Kidney (tissue), 22 donors: ENCODE results near the gene DYNLL2. TPM values are rescaled to one million over a fixed set of nuclear protein-coding genes. Genes with fewer than 3 reads are reported as not detected.

Experiments used
- DNase-seq, 5 donors: peaks; one replicate each; pipeline ENCODE4 v3.0.0-alpha.2; 2013 to 2020
- FAIRE-seq: peaks from 2 replicates; lab custom pipeline; 2012; peaks lifted over from hg19 to GRCh38; lab: Jason Lieb, UNC
- H3K27ac ChIP-seq, 2 donors: one replicate each; pipeline ENCODE4 v1.7.0; 2013; ENCODE audit warnings: low read depth in 2 of 2, low read length in 2 of 2, inconsistent platforms in 1 of 2
- H3K27me3 ChIP-seq: one replicate; pipeline ENCODE4 v1.7.1; 2013; ENCODE audit warnings: low read length, inconsistent platforms; ENCODE audit not compliant: control insufficient read depth, insufficient read depth
- H3K36me3 ChIP-seq, 3 donors: one replicate each; pipeline versions ENCODE4 v1.7.0 to v1.7.1; 2013; ENCODE audit warnings: low read length in 3 of 3, control low read depth in 1 of 3, inconsistent platforms in 1 of 3; ENCODE audit not compliant: insufficient read depth in 3 of 3, control insufficient read depth in 2 of 3
- H3K4me1 ChIP-seq, 3 donors: one replicate each; pipeline versions ENCODE4 v1.7.0 to v1.7.1; 2013; ENCODE audit warnings: low read length in 3 of 3, inconsistent platforms in 1 of 3, low read depth in 1 of 3; ENCODE audit not compliant: control insufficient read depth in 2 of 3, insufficient read depth in 2 of 3
- H3K4me3 ChIP-seq, 3 donors: one replicate each; pipeline versions ENCODE4 v1.7.0 to v1.8.1; 2013; ENCODE audit warnings: low read length in 3 of 3, control low read depth in 1 of 3, inconsistent platforms in 1 of 3
- H3K9ac ChIP-seq, 3 donors: one replicate each; pipeline versions ENCODE4 v1.7.0 to v1.7.1; 2013; ENCODE audit warnings: low read length in 3 of 3, control low read depth in 1 of 3, inconsistent platforms in 1 of 3
- H3K9me3 ChIP-seq, 3 donors: one replicate each; pipeline versions ENCODE4 v1.7.0 to v1.7.1; 2013; ENCODE audit warnings: low read length in 3 of 3, control low read depth in 1 of 3, inconsistent platforms in 1 of 3; ENCODE audit not compliant: control insufficient read depth in 2 of 3, insufficient read depth in 1 of 3
- CTCF ChIP-seq: IDR thresholded peaks from 3 replicates; pipeline ENCODE4 v1.5.1; 2012; ENCODE audit warnings: mild to moderate bottlenecking, moderate library complexity, borderline replicate concordance; ENCODE audit not compliant: insufficient read depth; ENCODE audit errors: extremely low read depth
- intact Hi-C: fragments of 100-400 bp; cut with DNase I; formaldehyde crosslinking; loops from one replicate; pipeline ENCODE4 v1.11.1; 2022
- long read RNA-seq, 10 donors: library from polyadenylated mRNA in 1 of 10; unstranded in 1 of 10; transcript quantifications; one replicate each; pipeline ENCODE4 v2.0.0 and lab custom pipeline, GENCODE V29; 2021 to 2026
- polyA plus RNA-seq: library from polyadenylated mRNA; stranded (reverse); fragments of 350-450 nt; fragmentation: Illumina TruSeq; extraction: RNeasy Lipid Tissue Mini Kit (QIAGEN cat#74804); gene quantifications from one replicate; pipeline ENCODE4 v1.2.3, GENCODE V29; 2014; ENCODE audit warnings: low read depth, low replicate concordance; ENCODE audit not compliant: insufficient read depth
- total RNA-seq: library from RNA; stranded (reverse); fragmentation: NEBNext Ultra II Directional; extraction: Animal tissue kit (Norgen Biotek cat#: 25700); gene quantifications from one replicate; pipeline ENCODE4 v1.2.1, GENCODE V29; 2021
- donor health status: control.
- donor health status: control.
- donor health status: control.
- donor health status: control.
- donor health status: control.
- donor health status: DM: yes; HTN: yes; CAD: no.
- donor health status: Normal renal cell carcinoma (clear cell type).

The DYNLL2 gene
- 43.2 TPM for total RNA-seq
- polyA plus RNA-seq: 59.7 TPM
- long read RNA-seq, donor 1, full-length matches to known transcripts: 11 of 11 reads
- long read RNA-seq, donor 1, partial matches to known transcripts: 0 of 11 reads
- long read RNA-seq, donor 1, other reads (novel, unspliced or antisense): 0 of 11 reads
- long read RNA-seq, donor 2, full-length matches to known transcripts: 17 of 17 reads
- long read RNA-seq, donor 2, partial matches to known transcripts: 0 of 17 reads
- long read RNA-seq, donor 2, other reads (novel, unspliced or antisense): 0 of 17 reads
- long read RNA-seq, donor 3, full-length matches to known transcripts: 20 of 20 reads
- long read RNA-seq, donor 3, partial matches to known transcripts: 0 of 20 reads
- long read RNA-seq, donor 3, other reads (novel, unspliced or antisense): 0 of 20 reads
- long read RNA-seq, donor 4, full-length matches to known transcripts: 6 of 6 reads
- long read RNA-seq, donor 4, partial matches to known transcripts: 0 of 6 reads
- long read RNA-seq, donor 4, other reads (novel, unspliced or antisense): 0 of 6 reads
- long read RNA-seq, donor 5, full-length matches to known transcripts: 2 of 2 reads
- long read RNA-seq, donor 5, partial matches to known transcripts: 0 of 2 reads
- long read RNA-seq, donor 5, other reads (novel, unspliced or antisense): 0 of 2 reads
- long read RNA-seq, donor 6, full-length matches to known transcripts: 6 of 12 reads
- long read RNA-seq, donor 6, partial matches to known transcripts: 6 of 12 reads
- long read RNA-seq, donor 6, other reads (novel, unspliced or antisense): 0 of 12 reads
- long read RNA-seq, donor 7, full-length matches to known transcripts: 2 of 39 reads
- long read RNA-seq, donor 7, partial matches to known transcripts: 0 of 39 reads
- long read RNA-seq, donor 7, other reads (novel, unspliced or antisense): 37 of 39 reads
- long read RNA-seq, donor 8, full-length matches to known transcripts: 14 of 14 reads
- long read RNA-seq, donor 8, partial matches to known transcripts: 0 of 14 reads
- long read RNA-seq, donor 8, other reads (novel, unspliced or antisense): 0 of 14 reads
- long read RNA-seq, donor 9, full-length matches to known transcripts: 9 of 9 reads
- long read RNA-seq, donor 9, partial matches to known transcripts: 0 of 9 reads
- long read RNA-seq, donor 9, other reads (novel, unspliced or antisense): 0 of 9 reads
- long read RNA-seq, donor 10, full-length matches to known transcripts: 5 of 5 reads
- long read RNA-seq, donor 10, partial matches to known transcripts: 0 of 5 reads
- long read RNA-seq, donor 10, other reads (novel, unspliced or antisense): 0 of 5 reads

DNA sequence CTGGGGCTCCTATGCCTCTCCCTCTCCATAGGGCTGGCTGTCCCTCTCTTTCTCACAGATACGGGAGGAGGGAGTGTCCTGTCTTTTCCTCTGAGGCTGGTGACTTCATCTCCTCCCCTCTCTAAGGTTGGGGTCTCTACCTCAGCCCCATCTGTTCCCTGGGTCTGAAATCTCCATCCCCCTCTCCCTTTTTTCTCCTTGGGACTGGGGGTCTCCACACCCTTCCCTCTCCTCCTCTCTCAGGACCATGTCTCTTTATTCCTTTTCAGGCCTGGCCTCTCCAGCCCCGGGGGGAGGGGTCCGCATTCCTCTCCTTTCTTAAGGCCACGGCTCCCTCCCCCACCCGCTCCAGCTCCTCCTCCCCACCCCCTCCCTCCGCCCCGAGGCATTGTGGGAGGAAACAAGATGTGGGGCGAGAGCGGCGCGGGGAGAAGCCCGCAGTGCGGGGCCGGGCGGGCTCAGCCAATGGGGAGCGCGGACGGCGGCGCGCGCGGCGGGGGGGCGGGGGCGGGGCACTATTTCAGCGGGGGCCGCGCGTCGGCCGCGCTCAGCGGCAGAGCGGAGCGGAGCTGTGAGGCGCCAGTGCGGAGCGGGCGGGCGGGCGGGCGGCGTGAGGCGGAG, at the start of gene DYNLL2:
TSS of gene DYNLL2 (plus strand) at position 550 of the 621 bp plus-strand sequence. CDS start 3,672 bp downstream, outside the sequence.
- Histone ChIP-seq H3K4me3 (peak within 1 kb of the TSS; percentile 86 to 89 (median 86)), H3K27ac (peak within 1 kb of the TSS; percentile 67 to 90), H3K9ac (peak within 1 kb of the TSS; percentile 61 to 87 (median 70)), H3K9me3 (no peaks in the 10 kb centered on the region), H3K36me3 (peaks cover 0 to 20% (median 8%) of the 10 kb centered on the region in 3 donors), H3K27me3 (no peaks in the 10 kb centered on the region), H3K4me1 (peaks cover 0 to 25% (median 23%) of the 10 kb centered on the region in 3 donors)
- no peak for TF ChIP-seq CTCF
- intact Hi-C loops: no loop called here
- no peak for FAIRE-seq
- DNase-seq: peak; percentile 98 to 99 (median 98)

DNA sequence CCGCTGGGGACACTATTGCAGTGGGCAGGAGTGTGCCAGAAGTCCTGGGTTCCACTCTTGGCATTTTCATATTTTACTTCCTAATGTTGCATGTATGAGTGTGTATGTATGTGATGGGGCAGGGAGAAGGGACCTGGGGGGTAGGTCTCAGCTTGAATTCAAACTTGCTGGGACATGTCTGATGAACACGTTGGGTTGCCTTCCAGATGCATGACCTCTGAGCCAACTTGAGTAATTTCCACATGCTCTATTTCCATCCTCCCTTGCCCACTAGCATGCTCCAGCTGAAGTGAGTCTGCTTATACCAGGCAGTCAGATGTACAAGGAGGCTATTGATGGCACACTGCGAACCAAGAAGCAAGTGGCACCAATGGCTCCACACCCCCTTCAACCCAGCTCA, 43.2 kb upstream of the DYNLL2 start:
- H3K9ac ChIP-seq: no peak overlapping the region
- no peak for TF ChIP-seq CTCF
- H3K36me3 ChIP-seq: no peaks in the 10 kb centered on the region
- no peak overlapping the region for H3K4me3 ChIP-seq
- DNase-seq (no peak), FAIRE-seq (no peak)
- H3K27ac ChIP-seq: no peak overlapping the region
- intact Hi-C loops: no loop called here
- H3K4me1 ChIP-seq: no peaks in the 10 kb centered on the region
- H3K27me3 ChIP-seq: no peaks in the 10 kb centered on the region
- H3K9me3 ChIP-seq: no peaks in the 10 kb centered on the region

- no peak overlapping the region for H3K9ac ChIP-seq
- FAIRE-seq (no peak), DNase-seq (no peak)
- TF ChIP-seq CTCF: no peak
- no peak overlapping the region for H3K4me3 ChIP-seq
- H3K27ac ChIP-seq: no peak overlapping the region
- no peaks in the 10 kb centered on the region for H3K27me3 ChIP-seq
- H3K9me3 ChIP-seq: no peaks in the 10 kb centered on the region
- intact Hi-C loops: no loop called here
- no peaks in the 10 kb centered on the region for H3K36me3 ChIP-seq
- no peaks in the 10 kb centered on the region for H3K4me1 ChIP-seq
Measured at GRCh38 chr17:58040386-58040785, 42.8 kb upstream of the DYNLL2 start.
